K562 (cell line): ENCODE data around the gene MEGF11. TPM values are rescaled to one million over a fixed set of nuclear protein-coding genes. Genes with fewer than 3 reads are reported as not detected.

Experiments used
- ARID4B ChIP-seq: sonication (generic); formaldehyde crosslinking; IDR thresholded peaks from 2 replicates; pipeline ENCODE4 v1.8.0; 2022; ENCODE audit warnings: mild to moderate bottlenecking, missing genetic modification reagents
- CC2D1A ChIP-seq: fragments of 450-650 bp; IDR thresholded peaks from 2 replicates; pipeline ENCODE4 v1.6.1; 2017; ENCODE audit warnings: mild to moderate bottlenecking
- FUS ChIP-seq: fragments of 200-400 bp; formaldehyde crosslinking; optimal IDR thresholded peaks from 2 replicates; pipeline ENCODE3; 2017; ENCODE audit warnings: low read depth, low read length
- MAFF ChIP-seq: IDR thresholded peaks from 2 replicates; pipeline ENCODE4 v1.6.1; 2012; ENCODE audit warnings: low read length, improper control_type of control experiment
- NKRF ChIP-seq: fragments of 450-650 bp; IDR thresholded peaks from 2 replicates; pipeline ENCODE4 v1.6.1; 2016; ENCODE audit warnings: borderline replicate concordance
- RUNX1 ChIP-seq: sonication (generic); IDR thresholded peaks from 2 replicates; pipeline ENCODE4 v1.6.1; 2016; ENCODE audit warnings: antibody characterized with exemption, low read depth
- SMARCA4 ChIP-seq: fragments of 450-650 bp; IDR thresholded peaks from 2 replicates; pipeline ENCODE4 v1.6.1; 2016
- TSHZ1 ChIP-seq: fragments of 250-450 bp; sonication (Bioruptor Pico); IDR thresholded peaks from 2 replicates; pipeline ENCODE4 v1.4.0; 2020; ENCODE audit warnings: mild to moderate bottlenecking, moderate library complexity
- ZNF217 ChIP-seq: sonication (generic); formaldehyde crosslinking; IDR thresholded peaks from 2 replicates; pipeline ENCODE4 v1.8.0; 2022; ENCODE audit warnings: mild to moderate bottlenecking, missing genetic modification reagents
- polyA plus RNA-seq, 8 experiments: library from polyadenylated mRNA; depleted of rRNA in 4 of 8; stranded (reverse) in 5 of 8; unstranded in 3 of 8; fragments of >200 nt; fragmentation: Nextera tagmentation in 2 of 8; fragmentation: Illumina TruSeq in 1 of 8; extraction: Ambion mirVana in 2 of 8; extraction: Trizol in 1 of 8; gene quantifications; 2 replicates each; pipeline versions ENCODE4 v1.2.1 to v1.2.3, GENCODE V29; 2011 to 2014; ENCODE audit warnings: inconsistent platforms in 1 of 8, missing spikeins in 1 of 8
- total RNA-seq, 7 experiments: library from RNA; depleted of rRNA in 6 of 7; stranded (reverse); fragments of >200 nt in 6 of 7; fragmentation: Illumina TruSeq in 2 of 7; extraction: Trizol in 2 of 7; gene quantifications; 2 replicates each; pipeline versions ENCODE4 v1.2.1 to v1.2.3, GENCODE V29; 2011 to 2021; ENCODE audit warnings: low replicate concordance in 1 of 7

The MEGF11 gene
- total and polyA plus RNA-seq, 9 of the 15 experiments (the other 6 are each of a cell fraction or from before 2014, with no cell fraction given): 0.06 to 0.23 (median 0.20) TPM; not detected in 6

DNA sequence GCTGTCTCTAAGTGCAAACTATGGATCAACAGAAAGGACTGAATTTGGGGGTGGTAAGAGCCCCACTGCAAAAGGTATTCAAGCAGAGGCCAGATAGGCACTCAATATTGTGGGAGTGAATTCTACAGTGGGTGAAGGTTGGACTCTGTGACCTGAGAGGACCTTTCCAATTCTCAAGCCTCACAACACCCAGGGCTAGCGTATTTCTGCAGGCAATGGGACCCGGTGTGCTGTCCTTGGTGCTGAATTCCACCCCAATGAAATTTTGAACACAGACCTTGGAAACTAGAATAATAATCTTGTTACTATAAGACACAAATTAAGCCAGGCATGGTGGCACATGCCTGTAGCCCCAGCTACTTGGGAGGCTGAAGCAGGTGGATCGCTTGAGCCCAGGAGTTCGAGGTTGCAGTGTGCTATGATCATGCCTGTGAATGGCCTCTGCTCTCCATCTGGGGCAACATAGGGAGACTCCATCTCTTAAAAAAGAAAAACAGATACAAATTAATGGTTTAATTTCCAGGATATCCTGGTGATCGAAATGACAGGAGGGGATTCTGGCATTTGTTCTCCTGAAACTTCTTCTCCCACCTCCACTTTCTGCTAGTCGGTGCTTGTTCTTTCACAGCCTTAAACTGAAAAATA, 248.8 kb downstream of the MEGF11 start (continued):
- TF ChIP-seq ARID4B (CRISPR knock-in tag): no peak
- no peak for TF ChIP-seq CC2D1A
- TF ChIP-seq NKRF: no peak
- no peak for TF ChIP-seq RUNX1
- no peak for TF ChIP-seq FUS
- TF ChIP-seq MAFF: no peak
- no peak for TF ChIP-seq TSHZ1 (CRISPR knock-in tag)
- no peak for TF ChIP-seq SMARCA4
- no peak for TF ChIP-seq ZNF217 (CRISPR knock-in tag)
